CD8-positive, alpha-beta memory T cell (primary cell): ENCODE data around the gene DUSP14. TPM values are rescaled to one million over a fixed set of nuclear protein-coding genes. Genes with fewer than 3 reads are reported as not detected.

ENCODE experiments used
- CTCF ChIA-PET: fragments of 350-600 bp; sonication (Branson Sonifier 250); formaldehyde crosslinking; loops from one replicate; lab custom pipeline; 2021; ENCODE audit warnings: antibody characterized with exemption; lab: Charles Lee
- POLR2A ChIA-PET: fragments of 350-600 bp; sonication (Branson Sonifier 250); formaldehyde crosslinking; loops from one replicate; lab custom pipeline; 2021; ENCODE audit warnings: antibody characterized with exemption; lab: Charles Lee
- DNase-seq, 5 donors: peaks; one replicate each; pipeline versions ENCODE4 v3.0.0 to v3.0.0-alpha.2; 2020 to 2022; ENCODE audit warnings: mixed read lengths in 1 of 5
- H3K27ac ChIP-seq: one replicate; pipeline ENCODE4 v1.7.0; 2013; ENCODE audit warnings: low read depth, mild to moderate bottlenecking, low read length, moderate library complexity
- H3K27me3 ChIP-seq: 2 replicates; pipeline ENCODE4 v1.7.0; 2013; ENCODE audit warnings: low read length, mild to moderate bottlenecking; ENCODE audit not compliant: insufficient read depth, poor library complexity, severe bottlenecking
- H3K36me3 ChIP-seq: 2 replicates; pipeline ENCODE4 v1.7.0; 2013; ENCODE audit warnings: mild to moderate bottlenecking, low read length, moderate library complexity; ENCODE audit not compliant: insufficient read depth
- H3K4me1 ChIP-seq: 2 replicates; pipeline ENCODE4 v1.7.0; 2013; ENCODE audit warnings: mild to moderate bottlenecking, low read length, moderate library complexity; ENCODE audit not compliant: insufficient read depth
- H3K4me3 ChIP-seq: 2 replicates; pipeline ENCODE4 v1.7.0; 2013; ENCODE audit warnings: mild to moderate bottlenecking, low read length
- H3K9me3 ChIP-seq: 2 replicates; pipeline ENCODE4 v1.7.0; 2013; ENCODE audit warnings: mild to moderate bottlenecking, low read length
- H3K27ac Mint-ChIP-seq, 8 donors: one replicate each; pipeline ENCODE4 v1.8.0; 2020 to 2021; ENCODE audit warnings: mixed read lengths in 8 of 8, mild to moderate bottlenecking in 6 of 8, inconsistent platforms in 3 of 8, moderate library complexity in 3 of 8
- H3K27me3 Mint-ChIP-seq, 2 donors: one replicate each; pipeline ENCODE4 v1.8.0; 2020 to 2021; ENCODE audit warnings: mixed read lengths in 2 of 2, mild to moderate bottlenecking in 1 of 2, moderate library complexity in 1 of 2
- H3K36me3 Mint-ChIP-seq, 3 donors: one replicate each; pipeline ENCODE4 v1.8.0; 2020 to 2021; ENCODE audit warnings: mixed read lengths in 3 of 3, inconsistent platforms in 1 of 3, mild to moderate bottlenecking in 1 of 3
- H3K4me1 Mint-ChIP-seq, 3 donors: one replicate each; pipeline ENCODE4 v1.8.0; 2020 to 2021; ENCODE audit warnings: mixed read lengths in 3 of 3, inconsistent platforms in 1 of 3, mild to moderate bottlenecking in 1 of 3
- H3K4me3 Mint-ChIP-seq, 7 donors: one replicate each; pipeline ENCODE4 v1.8.0; 2020 to 2021; ENCODE audit warnings: mixed read lengths in 7 of 7, mild to moderate bottlenecking in 6 of 7, moderate library complexity in 4 of 7, inconsistent platforms in 2 of 7
- H3K9me3 Mint-ChIP-seq, 5 donors: one replicate each; pipeline ENCODE4 v1.8.0; 2020 to 2022; ENCODE audit warnings: mixed read lengths in 5 of 5, mild to moderate bottlenecking in 3 of 5, moderate library complexity in 2 of 5, inconsistent platforms in 1 of 5
- polyA plus RNA-seq: library from polyadenylated mRNA; unstranded; fragments of 300-500 nt; fragmentation: Illumina TruSeq; gene quantifications from one replicate; pipeline ENCODE4 v1.2.3, GENCODE V29; 2021
- total RNA-seq, 2 experiments: library from RNA; stranded (reverse); gene quantifications; one replicate each; pipeline ENCODE4 v1.2.3, GENCODE V29; 2021

Gene DUSP14
- total and polyA plus RNA-seq, 3 experiments from 2014 or later, result 18.7 to 19.0 (median 18.9) TPM

- Mint-ChIP-seq H3K4me3 (no peak overlapping the region), H3K4me1 (peaks cover 0 to 3% (median 0%) of the 10 kb centered on the region in 3 donors), H3K27me3 (no peaks in the 10 kb centered on the region), H3K9me3 (no peaks in the 10 kb centered on the region), H3K27ac (peak overlapping the region in 2 of 8 donors; percentile 12 to 30), H3K36me3 (peaks cover 2 to 84% (median 25%) of the 10 kb centered on the region in 3 donors)
- DNase-seq, result no peak
- CTCF ChIA-PET, result interaction anchor here (1.5 kb wide), 1 partner anchor 17 kb away, joined by 4 read pairs; no protein-coding TSS in a partner anchor
- no peak overlapping the region for H3K4me3 ChIP-seq
- H3K36me3 ChIP-seq, result peaks cover 72% of the 10 kb centered on the region
- H3K9me3 ChIP-seq, result no peaks in the 10 kb centered on the region
- no peaks in the 10 kb centered on the region for H3K4me1 ChIP-seq
- no peak overlapping the region for H3K27ac ChIP-seq
- POLR2A ChIA-PET, result no interaction called here
- no peaks in the 10 kb centered on the region for H3K27me3 ChIP-seq
Observed at GRCh38 chr17:37535906-37536305, 46.2 kb downstream of the DUSP14 start.

- Mint-ChIP-seq H3K4me3 (no peak overlapping the region), H3K27me3 (no peaks in the 10 kb centered on the region), H3K36me3 (peaks cover 5 to 95% (median 24%) of the 10 kb centered on the region in 3 donors), H3K27ac (peak overlapping the region in 4 of 8 donors; percentile 32 to 83 (median 46)), H3K4me1 (peaks cover 9 to 14% (median 11%) of the 10 kb centered on the region in 3 donors), H3K9me3 (no peaks in the 10 kb centered on the region)
- Histone ChIP-seq H3K36me3 (peaks cover 69% of the 10 kb centered on the region), H3K9me3 (no peaks in the 10 kb centered on the region), H3K27me3 (no peaks in the 10 kb centered on the region), H3K4me1 (no peaks in the 10 kb centered on the region), H3K4me3 (no peak overlapping the region), H3K27ac (no peak overlapping the region)
- ChIA-PET CTCF (interaction anchor here (1.8 to 2.6 kb wide), 2 partner anchors 11 to 70 kb away, joined by 4 to 7 read pairs; partner anchors contain the start of gene SYNRG), POLR2A (interaction anchor here (0.6 kb wide), 1 partner anchor 12 kb away, joined by 3 read pairs; no protein-coding TSS in a partner anchor)
- no peak for DNase-seq
Observed at GRCh38 chr17:37538981-37539659, 49.4 kb downstream of the DUSP14 start.

GRCh38 chr17:37541880-37542660, 52.4 kb downstream of the DUSP14 start:
- ChIA-PET CTCF (no interaction called here), POLR2A (no interaction called here)
- H3K9me3 ChIP-seq, result no peaks in the 10 kb centered on the region
- H3K4me1 Mint-ChIP-seq, result peaks cover 18 to 32% (median 24%) of the 10 kb centered on the region in 3 donors
- peaks cover 48% of the 10 kb centered on the region for H3K36me3 ChIP-seq
- no peaks in the 10 kb centered on the region for H3K9me3 Mint-ChIP-seq
- H3K27me3 Mint-ChIP-seq, result no peaks in the 10 kb centered on the region
- DNase-seq, result no peak
- peaks cover 5 to 88% (median 21%) of the 10 kb centered on the region in 3 donors for H3K36me3 Mint-ChIP-seq
- H3K4me1 ChIP-seq, result peaks cover 14% of the 10 kb centered on the region
- H3K27ac ChIP-seq, result no peak overlapping the region
- H3K4me3 ChIP-seq, result no peak overlapping the region
- peak overlapping the region in 1 of 7 donors; percentile 54 for H3K4me3 Mint-ChIP-seq
- H3K27ac Mint-ChIP-seq, result peak overlapping the region in 2 of 8 donors; percentile 17 to 54
- H3K27me3 ChIP-seq, result no peaks in the 10 kb centered on the region

- no peak overlapping the region for H3K27ac ChIP-seq
- Mint-ChIP-seq H3K9me3 (no peaks in the 10 kb centered on the region), H3K4me1 (peaks cover 27 to 42% (median 38%) of the 10 kb centered on the region in 3 donors), H3K27me3 (no peaks in the 10 kb centered on the region), H3K36me3 (peaks cover 5 to 87% (median 17%) of the 10 kb centered on the region in 3 donors), H3K4me3 (no peak overlapping the region), H3K27ac (peak overlapping the region in 2 of 8 donors; percentile 19 to 64)
- peaks cover 34% of the 10 kb centered on the region for H3K36me3 ChIP-seq
- H3K4me3 ChIP-seq, result no peak overlapping the region
- no peaks in the 10 kb centered on the region for H3K27me3 ChIP-seq
- no peaks in the 10 kb centered on the region for H3K9me3 ChIP-seq
- CTCF ChIA-PET, result no interaction called here
- POLR2A ChIA-PET, result no interaction called here
- DNase-seq, result no peak
- H3K4me1 ChIP-seq, result peaks cover 14% of the 10 kb centered on the region
Observed at GRCh38 chr17:37543637-37544052, 54.0 kb downstream of the DUSP14 start.

- ChIA-PET CTCF (interaction anchor here (1.3 kb wide), 1 partner anchor 64 kb away, joined by 5 read pairs; the partner anchor contains the start of gene SYNRG), POLR2A (no interaction called here)
- peaks cover 23% of the 10 kb centered on the region for H3K36me3 ChIP-seq
- H3K27ac ChIP-seq, result no peak overlapping the region
- H3K27me3 ChIP-seq, result no peaks in the 10 kb centered on the region
- H3K27ac Mint-ChIP-seq, result peak overlapping the region in 1 of 8 donors; percentile 43
- no peak for DNase-seq
- H3K4me1 ChIP-seq, result peaks cover 14% of the 10 kb centered on the region
- peaks cover 5 to 83% (median 13%) of the 10 kb centered on the region in 3 donors for H3K36me3 Mint-ChIP-seq
- peaks cover 34 to 55% (median 54%) of the 10 kb centered on the region in 3 donors for H3K4me1 Mint-ChIP-seq
- no peaks in the 10 kb centered on the region for H3K27me3 Mint-ChIP-seq
- no peaks in the 10 kb centered on the region for H3K9me3 ChIP-seq
- no peaks in the 10 kb centered on the region for H3K9me3 Mint-ChIP-seq
- no peak overlapping the region for H3K4me3 Mint-ChIP-seq
- no peak overlapping the region for H3K4me3 ChIP-seq
Observed at GRCh38 chr17:37545486-37545885, 55.8 kb downstream of the DUSP14 start.

- Mint-ChIP-seq H3K36me3 (peaks cover 0 to 83% (median 7%) of the 10 kb centered on the region in 3 donors), H3K4me3 (no peak overlapping the region), H3K9me3 (no peaks in the 10 kb centered on the region), H3K27ac (peak overlapping the region in 7 of 8 donors; percentile 6 to 69 (median 54)), H3K27me3 (no peaks in the 10 kb centered on the region), H3K4me1 (peaks cover 39 to 63% (median 63%) of the 10 kb centered on the region in 3 donors)
- H3K4me1 ChIP-seq, result peaks cover 19% of the 10 kb centered on the region
- H3K27me3 ChIP-seq, result no peaks in the 10 kb centered on the region
- CTCF ChIA-PET, result interaction anchor here (1.3 kb wide), 1 partner anchor 63 kb away, joined by 5 read pairs; the partner anchor contains the start of gene SYNRG
- peaks cover 23% of the 10 kb centered on the region for H3K36me3 ChIP-seq
- H3K27ac ChIP-seq, result no peak overlapping the region
- H3K9me3 ChIP-seq, result no peaks in the 10 kb centered on the region
- no peak overlapping the region for H3K4me3 ChIP-seq
- POLR2A ChIA-PET, result no interaction called here
- no peak for DNase-seq
Observed at GRCh38 chr17:37546302-37546701, 56.6 kb downstream of the DUSP14 start.

- ChIA-PET CTCF (no interaction called here), POLR2A (no interaction called here)
- H3K27ac Mint-ChIP-seq, result peak overlapping the region in 3 of 8 donors; percentile 33 to 45 (median 39)
- H3K36me3 Mint-ChIP-seq, result peaks cover 0 to 83% (median 5%) of the 10 kb centered on the region in 3 donors
- no peak overlapping the region for H3K4me3 ChIP-seq
- peaks cover 33% of the 10 kb centered on the region for H3K4me1 ChIP-seq
- H3K27ac ChIP-seq, result no peak overlapping the region
- peaks cover 14% of the 10 kb centered on the region for H3K36me3 ChIP-seq
- no peaks in the 10 kb centered on the region for H3K27me3 ChIP-seq
- H3K9me3 ChIP-seq, result no peaks in the 10 kb centered on the region
- peaks cover 56 to 79% (median 77%) of the 10 kb centered on the region in 3 donors for H3K4me1 Mint-ChIP-seq
- H3K4me3 Mint-ChIP-seq, result no peak overlapping the region
- no peaks in the 10 kb centered on the region for H3K9me3 Mint-ChIP-seq
- no peak for DNase-seq
- H3K27me3 Mint-ChIP-seq, result no peaks in the 10 kb centered on the region
Observed at GRCh38 chr17:37547986-37548385, 58.3 kb downstream of the DUSP14 start.
